GM12892 (cell line): ENCODE results near the gene LIN7B.

Experiments used
- POLR2A ChIP-seq: IDR thresholded peaks from 2 replicates; pipeline ENCODE4 v1.6.1; 2011; ENCODE audit warnings: low read depth, low read length, control low read depth
- POLR2AphosphoS5 ChIP-seq: IDR thresholded peaks from 2 replicates; pipeline ENCODE4 v1.6.1; 2011; ENCODE audit warnings: low read depth, low read length, control low read depth
- TAF1 ChIP-seq: IDR thresholded peaks from 2 replicates; pipeline ENCODE4 v1.6.1; 2011; ENCODE audit warnings: low read depth, mild to moderate bottlenecking, control low read depth, low read length, borderline replicate concordance

DNA sequence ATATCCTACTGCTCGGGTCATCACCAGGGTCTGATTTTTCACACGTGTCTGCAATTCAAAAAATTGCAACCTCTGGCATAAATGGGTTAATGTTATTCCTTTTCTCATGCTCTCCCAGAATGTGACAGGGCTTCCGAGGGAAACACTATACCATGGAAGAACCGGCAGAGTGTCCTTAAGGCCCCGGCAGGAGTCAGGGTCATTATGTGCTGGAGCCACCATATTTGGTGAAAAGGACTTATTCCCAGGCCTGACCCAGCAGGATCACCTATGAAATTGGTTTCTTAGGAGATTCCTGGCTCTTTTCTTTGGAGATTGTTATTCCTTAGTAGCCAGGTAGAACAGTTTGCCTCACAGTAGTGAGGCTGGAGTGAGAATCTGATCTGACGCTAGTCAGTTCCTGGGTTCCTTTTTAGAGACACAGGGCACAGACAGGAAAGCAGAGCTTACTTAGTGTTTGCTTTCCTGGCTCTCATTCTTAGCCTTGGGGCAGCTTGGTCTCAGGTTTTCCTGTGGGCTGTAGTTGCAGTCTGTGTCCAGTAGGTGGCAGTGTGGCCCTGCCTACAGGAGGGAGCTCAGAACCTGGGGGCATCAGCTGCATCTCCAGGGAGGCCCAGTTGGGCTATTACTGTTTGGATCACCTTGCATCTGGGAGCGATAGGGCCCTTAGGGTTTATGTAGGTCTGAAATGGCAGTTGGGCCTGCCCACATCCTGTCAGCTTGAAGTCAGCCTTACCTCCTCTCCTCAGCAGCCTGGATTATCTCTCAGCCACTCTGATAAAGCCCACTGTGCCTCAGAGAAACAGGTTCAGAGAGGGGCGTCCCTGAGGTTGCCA, 16.5 kb upstream of the LIN7B start:
- TF ChIP-seq POLR2A (no peak), TAF1 (no peak), POLR2AphosphoS5 (peak; percentile 55; the same call in 1 of the 2 replicates)
